Bronchial epithelial cell (primary cell): ENCODE measurements around the gene CCDC102B. TPM values are rescaled to one million over a fixed set of nuclear protein-coding genes. Genes with fewer than 3 reads are reported as not detected.

Experiments used
- DNase-seq: peaks from one replicate; pipeline ENCODE4 v3.0.0-alpha.2; 2010; ENCODE audit warnings: low read depth
- FAIRE-seq: peaks from 2 replicates; lab custom pipeline; 2011; peaks lifted over from hg19 to GRCh38; lab: Jason Lieb, UNC
- H3K27me3 ChIP-seq: 2 replicates; pipeline ENCODE4 v1.5.1; 2011; ENCODE audit warnings: low read length; ENCODE audit not compliant: control insufficient read depth, insufficient read depth
- H3K36me3 ChIP-seq: 2 replicates; pipeline ENCODE4 v1.5.1; 2011; ENCODE audit warnings: low read length; ENCODE audit not compliant: control insufficient read depth, insufficient read depth
- H3K4me3 ChIP-seq: 2 replicates; pipeline ENCODE4 v1.5.1; 2011; ENCODE audit warnings: mild to moderate bottlenecking, low read depth, low read length, control low read depth
- total RNA-seq: library from RNA; depleted of rRNA; stranded (reverse); fragments of >200 nt; gene quantifications from 2 replicates; pipeline ENCODE4 v1.2.1, GENCODE V29; 2014
- TF ChIP-seq, protein P1 (sequence below): IDR thresholded peaks from 2 replicates; pipeline ENCODE4 v1.5.1; 2011; ENCODE audit warnings: mild to moderate bottlenecking, moderate library complexity, low read length, control low read depth, inconsistent platforms; ENCODE audit not compliant: insufficient read depth, severe bottlenecking

CCDC102B gene
- total RNA-seq, 1 donor from 2014 or later, result 1.6 TPM

DNA sequence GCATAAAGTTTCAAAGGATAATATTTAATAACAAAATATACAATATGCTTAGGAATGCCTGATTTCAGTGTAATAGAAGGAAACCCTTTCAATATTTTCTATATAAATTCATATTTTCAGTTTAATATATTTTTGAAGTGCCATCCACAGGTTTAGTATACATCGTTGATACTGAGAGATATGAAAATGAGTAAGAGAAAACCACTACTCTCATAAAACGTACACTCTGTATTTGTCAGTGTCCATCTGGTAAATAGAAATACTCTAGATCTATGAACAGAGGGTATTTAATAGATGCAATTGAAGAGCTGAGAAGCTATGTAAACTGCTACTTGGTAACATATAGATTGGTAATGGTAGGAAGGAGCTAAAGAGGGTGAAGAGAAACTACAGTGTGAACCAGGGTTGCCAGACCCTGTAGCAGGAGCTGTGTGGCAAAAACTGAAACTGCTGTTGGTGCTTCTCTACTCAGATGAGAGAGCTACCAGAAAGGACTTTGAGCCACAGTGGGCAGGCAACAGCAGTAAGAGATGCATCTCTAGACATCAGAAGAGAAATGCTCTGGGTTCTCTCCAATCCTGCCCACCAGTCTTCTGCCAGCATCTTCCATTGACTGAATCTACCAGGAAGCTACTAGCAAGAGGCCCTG lies 187.4 kb downstream of the CCDC102B start:
- DNase-seq (no peak), FAIRE-seq (no peak)
- no peaks in the 10 kb centered on the region for H3K27me3 ChIP-seq
- TF ChIP-seq, protein P1, sequence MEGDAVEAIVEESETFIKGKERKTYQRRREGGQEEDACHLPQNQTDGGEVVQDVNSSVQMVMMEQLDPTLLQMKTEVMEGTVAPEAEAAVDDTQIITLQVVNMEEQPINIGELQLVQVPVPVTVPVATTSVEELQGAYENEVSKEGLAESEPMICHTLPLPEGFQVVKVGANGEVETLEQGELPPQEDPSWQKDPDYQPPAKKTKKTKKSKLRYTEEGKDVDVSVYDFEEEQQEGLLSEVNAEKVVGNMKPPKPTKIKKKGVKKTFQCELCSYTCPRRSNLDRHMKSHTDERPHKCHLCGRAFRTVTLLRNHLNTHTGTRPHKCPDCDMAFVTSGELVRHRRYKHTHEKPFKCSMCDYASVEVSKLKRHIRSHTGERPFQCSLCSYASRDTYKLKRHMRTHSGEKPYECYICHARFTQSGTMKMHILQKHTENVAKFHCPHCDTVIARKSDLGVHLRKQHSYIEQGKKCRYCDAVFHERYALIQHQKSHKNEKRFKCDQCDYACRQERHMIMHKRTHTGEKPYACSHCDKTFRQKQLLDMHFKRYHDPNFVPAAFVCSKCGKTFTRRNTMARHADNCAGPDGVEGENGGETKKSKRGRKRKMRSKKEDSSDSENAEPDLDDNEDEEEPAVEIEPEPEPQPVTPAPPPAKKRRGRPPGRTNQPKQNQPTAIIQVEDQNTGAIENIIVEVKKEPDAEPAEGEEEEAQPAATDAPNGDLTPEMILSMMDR, result no peak
- H3K36me3 ChIP-seq, result no peaks in the 10 kb centered on the region
- H3K4me3 ChIP-seq, result no peak overlapping the region

DNA sequence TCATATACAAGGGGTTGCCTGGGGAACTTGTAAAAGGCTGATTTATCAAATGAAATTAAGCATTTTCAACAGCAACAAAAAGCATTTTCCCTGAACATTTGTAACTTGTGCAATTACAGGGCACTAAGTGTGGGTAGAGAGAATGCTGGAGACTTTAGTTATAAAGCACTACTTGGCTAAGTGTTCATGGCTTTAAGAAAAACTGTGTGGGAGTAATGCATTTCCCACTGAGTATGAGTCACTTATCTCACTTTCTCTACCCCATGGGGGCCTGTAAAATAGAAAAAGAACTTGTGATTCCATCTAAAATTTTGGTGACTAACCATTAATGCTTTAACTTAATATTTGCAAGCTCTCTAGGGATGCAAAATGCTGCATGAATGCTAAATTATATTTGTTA lies 193.4 kb downstream of the CCDC102B start:
- FAIRE-seq (no peak), DNase-seq (no peak)
- Histone ChIP-seq H3K27me3 (no peaks in the 10 kb centered on the region), H3K4me3 (no peak overlapping the region), H3K36me3 (no peaks in the 10 kb centered on the region)
- TF ChIP-seq, protein P1, result no peak

DNA sequence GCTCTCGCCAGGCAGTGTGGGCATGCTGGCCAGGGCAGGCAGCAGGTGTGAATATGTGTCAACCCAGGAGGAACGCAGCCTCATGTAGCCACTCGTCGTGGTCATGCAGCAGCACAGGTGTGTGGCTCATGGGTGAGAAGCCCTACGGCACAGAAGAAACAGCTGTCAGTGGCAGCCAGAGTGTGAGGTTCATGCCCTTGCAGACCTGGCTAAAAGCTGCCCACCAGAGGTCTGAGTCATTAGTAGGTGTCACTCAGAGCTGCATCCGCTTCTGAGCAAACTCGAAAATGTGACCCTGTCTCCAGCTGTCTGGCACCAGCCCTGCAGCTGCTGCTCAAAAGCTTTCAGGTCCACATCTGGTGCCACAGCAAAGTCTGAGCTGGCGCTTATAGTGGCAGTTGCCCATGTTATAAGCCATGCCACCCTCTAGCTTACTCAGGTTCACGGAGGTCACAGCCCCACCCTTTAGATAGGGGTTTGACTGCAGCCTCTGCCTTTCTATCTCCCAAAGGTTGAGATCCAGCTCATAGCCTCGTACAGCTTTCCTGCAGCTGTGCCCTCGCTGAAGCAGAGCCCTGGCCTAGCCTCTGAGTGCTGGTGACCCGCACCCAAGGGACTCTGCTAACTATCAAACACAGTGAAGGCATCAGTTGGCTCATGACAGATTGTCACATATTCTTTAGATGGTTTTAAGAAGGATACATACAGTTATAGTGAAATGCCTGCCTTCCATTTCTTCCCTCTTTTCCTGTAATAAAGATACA lies 195.0 kb downstream of the CCDC102B start:
- DNase-seq, result no peak
- H3K36me3 ChIP-seq, result no peaks in the 10 kb centered on the region
- H3K4me3 ChIP-seq, result no peak overlapping the region
- no peak for FAIRE-seq
- TF ChIP-seq, protein P1, result no peak
- H3K27me3 ChIP-seq, result no peaks in the 10 kb centered on the region

DNA sequence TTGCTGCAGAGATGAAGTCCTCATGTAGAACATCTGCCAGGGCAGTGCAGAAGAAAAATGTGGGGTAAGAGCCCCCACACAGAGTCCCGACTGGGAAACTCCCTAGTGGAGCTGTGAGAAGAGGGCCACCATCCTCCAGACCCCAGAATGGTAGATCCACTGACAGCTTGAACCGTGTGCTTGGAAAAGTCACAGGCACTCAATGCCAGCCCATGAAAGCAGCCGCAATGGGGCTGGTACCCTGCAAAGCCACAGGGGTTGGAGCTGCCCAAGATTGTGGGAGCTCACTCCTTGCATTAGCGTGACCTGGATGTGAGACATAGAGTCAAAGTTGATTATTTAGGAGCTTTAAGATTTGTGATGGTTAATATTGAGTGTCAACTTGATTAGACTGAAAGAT lies 197.8 kb downstream of the CCDC102B start:
- Histone ChIP-seq H3K27me3 (no peaks in the 10 kb centered on the region), H3K4me3 (no peak overlapping the region), H3K36me3 (no peaks in the 10 kb centered on the region)
- TF ChIP-seq, protein P1, result no peak
- FAIRE-seq (no peak), DNase-seq (no peak)

DNA sequence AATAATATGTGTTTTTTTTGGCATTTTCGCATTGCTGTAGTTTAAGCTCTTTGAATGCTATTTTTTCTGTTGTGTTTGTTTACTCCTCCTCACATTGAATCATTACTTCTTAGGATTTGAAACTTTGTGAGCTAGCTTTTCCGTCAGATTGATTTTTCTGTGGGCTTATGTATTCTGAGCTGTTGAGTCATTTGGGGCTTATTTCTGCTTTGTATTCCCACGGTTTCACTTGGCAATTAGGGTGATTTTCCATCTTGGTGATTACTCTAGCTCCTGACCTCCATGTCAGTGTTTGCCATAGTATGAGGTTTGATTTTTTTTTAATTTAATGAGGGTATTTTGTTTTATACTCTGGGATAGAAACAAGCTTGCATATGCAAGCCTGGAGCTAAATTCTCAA lies 200.0 kb downstream of the CCDC102B start:
- no peak for DNase-seq
- H3K27me3 ChIP-seq, result no peaks in the 10 kb centered on the region
- no peaks in the 10 kb centered on the region for H3K36me3 ChIP-seq
- TF ChIP-seq, protein P1, result no peak
- H3K4me3 ChIP-seq, result no peak overlapping the region
- FAIRE-seq, result no peak
